ENCODE results near the gene CAPN10.

CAPN10 gene

DNA sequence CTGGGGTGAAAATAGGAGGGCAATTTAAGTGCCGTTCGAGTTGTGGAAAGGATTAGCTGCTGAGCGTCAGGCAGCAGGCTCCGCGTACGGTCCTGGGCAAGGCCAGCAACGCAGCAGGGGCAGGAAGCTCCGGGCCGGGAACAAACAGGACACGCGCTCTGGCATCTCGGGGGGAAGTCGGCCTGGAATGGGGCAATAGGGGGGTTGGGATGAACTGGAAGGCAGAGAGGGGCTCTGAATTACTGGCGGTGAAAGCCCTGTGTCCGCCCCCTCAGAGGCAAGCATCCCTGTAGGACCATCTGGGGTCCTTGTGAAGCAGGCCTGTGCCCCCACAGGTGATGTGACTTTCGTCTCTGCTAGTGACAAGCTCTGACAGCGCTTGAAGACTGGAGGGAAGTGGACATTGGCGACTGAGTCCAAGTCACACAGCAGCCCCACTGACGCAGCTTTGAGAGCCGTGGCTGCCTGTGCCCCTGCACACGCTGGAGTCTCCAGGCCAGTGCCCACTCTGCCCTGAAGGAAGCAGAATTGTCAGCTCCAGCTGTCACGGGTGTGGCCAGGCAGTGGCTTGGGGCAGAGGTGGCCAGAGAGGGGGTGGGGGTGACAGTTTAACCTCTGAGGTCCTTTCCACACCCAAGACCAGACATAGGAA lies 61.1 kb downstream of the CAPN10 start:
- no peaks in the 10 kb centered on the region for H3K79me2 ChIP-seq (ENCODE audit: insufficient read depth, low read depth)
- no peak overlapping the region for H3K4me2 ChIP-seq
- H3K27me3 ChIP-seq (ENCODE audit: insufficient read depth, low read depth) = peaks cover 39% of the 10 kb centered on the region
- no peaks in the 10 kb centered on the region for H4K20me1 ChIP-seq (ENCODE audit: insufficient read depth)
- TF ChIP-seq, protein P1, sequence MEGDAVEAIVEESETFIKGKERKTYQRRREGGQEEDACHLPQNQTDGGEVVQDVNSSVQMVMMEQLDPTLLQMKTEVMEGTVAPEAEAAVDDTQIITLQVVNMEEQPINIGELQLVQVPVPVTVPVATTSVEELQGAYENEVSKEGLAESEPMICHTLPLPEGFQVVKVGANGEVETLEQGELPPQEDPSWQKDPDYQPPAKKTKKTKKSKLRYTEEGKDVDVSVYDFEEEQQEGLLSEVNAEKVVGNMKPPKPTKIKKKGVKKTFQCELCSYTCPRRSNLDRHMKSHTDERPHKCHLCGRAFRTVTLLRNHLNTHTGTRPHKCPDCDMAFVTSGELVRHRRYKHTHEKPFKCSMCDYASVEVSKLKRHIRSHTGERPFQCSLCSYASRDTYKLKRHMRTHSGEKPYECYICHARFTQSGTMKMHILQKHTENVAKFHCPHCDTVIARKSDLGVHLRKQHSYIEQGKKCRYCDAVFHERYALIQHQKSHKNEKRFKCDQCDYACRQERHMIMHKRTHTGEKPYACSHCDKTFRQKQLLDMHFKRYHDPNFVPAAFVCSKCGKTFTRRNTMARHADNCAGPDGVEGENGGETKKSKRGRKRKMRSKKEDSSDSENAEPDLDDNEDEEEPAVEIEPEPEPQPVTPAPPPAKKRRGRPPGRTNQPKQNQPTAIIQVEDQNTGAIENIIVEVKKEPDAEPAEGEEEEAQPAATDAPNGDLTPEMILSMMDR (conservative IDR thresholded peaks at IDR 0.05; ENCODE audit: low read depth, low read length) = no peak
- no peak overlapping the region for H3K27ac ChIP-seq
- no peak overlapping the region for H3K4me3 ChIP-seq (IDR thresholded peaks at IDR 0.05; ENCODE audit: insufficient read depth, low read depth, low read length)
- H3K9ac ChIP-seq = no peak overlapping the region
- no peaks in the 10 kb centered on the region for H3K4me1 ChIP-seq (ENCODE audit: low read depth, poor library complexity, severe bottlenecking)
- H2AFZ ChIP-seq (ENCODE audit: low read depth) = no peak overlapping the region
- H3K36me3 ChIP-seq (ENCODE audit: insufficient read depth) = no peaks in the 10 kb centered on the region

DNA sequence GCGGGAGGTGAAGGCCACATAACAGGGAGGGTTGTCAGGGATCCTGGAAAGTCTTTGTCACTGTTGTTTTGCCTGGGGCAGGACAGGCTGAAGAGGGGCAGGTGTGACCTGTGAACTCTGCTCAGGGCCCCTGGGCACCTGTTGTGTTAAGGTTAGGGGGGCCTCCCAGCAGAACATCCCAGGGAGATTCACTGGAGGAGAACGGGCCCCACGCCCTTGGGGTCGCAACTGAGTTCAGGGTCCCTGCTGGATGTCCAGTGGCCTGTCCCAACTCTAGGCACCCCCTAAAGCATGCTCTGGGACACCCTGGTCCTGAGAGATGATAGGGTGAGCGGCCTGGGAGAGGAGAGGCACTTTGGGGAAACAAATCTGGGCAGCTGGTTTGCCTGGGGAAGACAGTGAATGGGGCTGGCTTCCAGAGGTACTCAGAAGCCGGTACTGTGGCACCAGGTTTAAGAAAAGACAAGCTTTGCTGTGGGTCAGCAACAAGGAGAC lies 61.7 kb downstream of the CAPN10 start:
- Histone ChIP-seq H3K4me1 (ENCODE audit: low read depth, poor library complexity, severe bottlenecking) (no peaks in the 10 kb centered on the region), H3K36me3 (ENCODE audit: insufficient read depth) (no peaks in the 10 kb centered on the region), H3K9ac (no peak overlapping the region), H2AFZ (ENCODE audit: low read depth) (no peak overlapping the region), H4K20me1 (ENCODE audit: insufficient read depth) (no peaks in the 10 kb centered on the region), H3K27me3 (ENCODE audit: insufficient read depth, low read depth) (peaks cover 43% of the 10 kb centered on the region), H3K4me3 (IDR thresholded peaks at IDR 0.05; ENCODE audit: insufficient read depth, low read depth, low read length) (no peak overlapping the region), H3K79me2 (ENCODE audit: insufficient read depth, low read depth) (no peaks in the 10 kb centered on the region), H3K27ac (no peak overlapping the region), H3K4me2 (no peak overlapping the region)
- TF ChIP-seq, protein P1 (conservative IDR thresholded peaks at IDR 0.05; ENCODE audit: low read depth, low read length) = no peak

Data from KMS-11 (cell line).